WTC11 (cell line): Measurements from ENCODE around the gene RSPO4.

Experiments
- CBFB ChIP-seq: sonication (generic); formaldehyde crosslinking; IDR thresholded peaks from 2 replicates; pipeline ENCODE4 v1.8.1; 2022; ENCODE audit warnings: mild to moderate bottlenecking, low read depth, missing genetic modification reagents
- CTCF ChIP-seq: fragments of 200-600 bp; IDR thresholded peaks from 2 replicates; pipeline ENCODE4 v1.8.0; 2022; ENCODE audit warnings: antibody characterized with exemption
- ESRRA ChIP-seq: sonication (generic); formaldehyde crosslinking; IDR thresholded peaks from 2 replicates; pipeline ENCODE4 v1.8.1; 2022; ENCODE audit warnings: mild to moderate bottlenecking, missing genetic modification reagents, borderline replicate concordance
- USF1 ChIP-seq: sonication (generic); formaldehyde crosslinking; IDR thresholded peaks from 2 replicates; pipeline ENCODE4 v1.8.0; 2022; ENCODE audit warnings: mild to moderate bottlenecking, missing genetic modification reagents

- no peak for TF ChIP-seq USF1 (CRISPR knock-in tag)
- TF ChIP-seq CTCF, result no peak
- no peak for TF ChIP-seq ESRRA
- TF ChIP-seq CBFB (CRISPR knock-in tag), result no peak
These were observed 39.4 kb downstream of the RSPO4 start for GRCh38 chr20:962683-963082.
